DOHH2 (cell line): Measurements from ENCODE around the gene PIK3CB.

Source experiments
- H3F3A ChIP-seq: fragments of 200-600 bp; sonication (generic), shearing (Covaris generic); 2 replicates; pipeline ENCODE4 v1.6.0; 2016; ENCODE audit warnings: antibody characterized with exemption, mild to moderate bottlenecking; ENCODE audit not compliant: control insufficient read depth, insufficient read depth
- H3K27ac ChIP-seq: fragments of 200-600 bp; sonication (generic); 2 replicates; pipeline ENCODE4 v1.5.1; 2014; ENCODE audit warnings: low read depth, mild to moderate bottlenecking, low read length, moderate library complexity
- H3K27me3 ChIP-seq: fragments of 200-600 bp; sonication (generic); 2 replicates; pipeline ENCODE4 v1.6.1; 2014; ENCODE audit warnings: mild to moderate bottlenecking, low read length, mixed read lengths; ENCODE audit not compliant: control insufficient read depth
- H3K36me3 ChIP-seq: fragments of 200-600 bp; sonication (generic); 2 replicates; pipeline ENCODE4 v1.6.1; 2014; ENCODE audit warnings: mild to moderate bottlenecking, low read length, moderate library complexity, mixed read lengths; ENCODE audit not compliant: control insufficient read depth
- H3K4me1 ChIP-seq: fragments of 200-600 bp; sonication (generic); 2 replicates; pipeline ENCODE4 v1.6.1; 2014; ENCODE audit warnings: mild to moderate bottlenecking, low read length, mixed read lengths; ENCODE audit not compliant: control insufficient read depth
- H3K4me2 ChIP-seq: fragments of 200-600 bp; sonication (generic); 2 replicates; pipeline ENCODE4 v1.6.0; 2014; ENCODE audit warnings: mild to moderate bottlenecking, low read length, moderate library complexity
- H3K4me3 ChIP-seq: fragments of 200-600 bp; sonication (generic); 2 replicates; pipeline ENCODE4 v1.5.1; 2014; ENCODE audit warnings: mild to moderate bottlenecking, low read length, mixed read lengths
- H3K79me2 ChIP-seq: fragments of 200-600 bp; sonication (generic); 2 replicates; pipeline ENCODE4 v1.6.1; 2014; ENCODE audit warnings: mild to moderate bottlenecking, low read length, mixed read lengths; ENCODE audit not compliant: control insufficient read depth
- H3K9me2 ChIP-seq: fragments of 200-600 bp; sonication (generic); replicated peaks from 2 replicates; pipeline ENCODE4 v1.6.1; 2014; ENCODE audit warnings: mild to moderate bottlenecking, low read length, mixed read lengths; ENCODE audit not compliant: control insufficient read depth
- H3K9me3 ChIP-seq: fragments of 200-600 bp; sonication (generic); 2 replicates; pipeline ENCODE4 v1.6.1; 2014; ENCODE audit warnings: antibody characterized with exemption, low read length, mixed read lengths; ENCODE audit not compliant: control insufficient read depth, insufficient read depth
- H4K20me1 ChIP-seq: fragments of 200-600 bp; sonication (generic); 2 replicates; pipeline ENCODE4 v1.6.0; 2014; ENCODE audit warnings: low read depth, mild to moderate bottlenecking, antibody characterized with exemption, low read length, moderate library complexity; ENCODE audit not compliant: control insufficient read depth, insufficient read depth
- EZH2phosphoT487 ChIP-seq: fragments of 200-600 bp; sonication (generic); IDR thresholded peaks from 2 replicates; pipeline ENCODE4 v1.6.1; 2017; ENCODE audit warnings: borderline replicate concordance, mild to moderate bottlenecking, antibody characterized with exemption, low read length, moderate library complexity, mixed read lengths
- TF ChIP-seq, protein P1 (sequence below): fragments of 200-600 bp; sonication (generic); IDR thresholded peaks from one replicate; pipeline ENCODE4 v1.5.1; 2014; ENCODE audit warnings: antibody characterized with exemption, mild to moderate bottlenecking, low read depth, low read length; ENCODE audit not compliant: poor library complexity, severe bottlenecking

PIK3CB gene

DNA sequence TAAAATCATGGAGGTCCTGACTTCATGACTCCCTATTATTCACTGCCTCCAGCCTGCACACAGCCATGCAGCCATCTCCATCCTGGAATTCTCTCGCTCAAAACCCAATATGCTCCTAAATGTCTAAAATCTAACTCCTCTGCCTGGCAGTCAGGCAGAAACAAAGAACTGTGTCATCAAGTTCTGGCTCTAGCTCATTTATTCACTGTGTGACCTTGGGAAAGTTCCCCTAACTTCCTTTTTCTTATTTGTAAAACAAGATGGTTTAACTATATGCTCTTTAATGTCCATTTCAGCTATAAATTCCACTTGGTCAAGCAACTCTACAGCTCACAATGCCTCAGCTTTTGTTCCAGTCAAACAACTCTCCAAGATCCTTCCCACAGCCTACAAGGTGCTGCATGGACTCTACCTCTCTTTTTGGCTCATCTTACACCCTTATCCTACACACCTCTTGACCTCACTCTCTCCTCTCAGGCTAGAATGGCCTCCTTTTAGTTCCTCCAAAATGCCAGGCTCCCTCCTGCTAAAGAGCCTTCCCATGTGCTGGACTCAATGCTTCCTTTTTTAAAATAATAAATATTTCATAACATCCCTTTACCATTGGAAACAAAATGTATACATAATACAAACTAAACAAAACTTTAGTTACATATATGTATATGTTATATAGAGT is 16.4 kb downstream of the PIK3CB start:
- H3K4me2 ChIP-seq, result no peak overlapping the region
- TF ChIP-seq EZH2phosphoT487, result no peak
- TF ChIP-seq, protein P1, sequence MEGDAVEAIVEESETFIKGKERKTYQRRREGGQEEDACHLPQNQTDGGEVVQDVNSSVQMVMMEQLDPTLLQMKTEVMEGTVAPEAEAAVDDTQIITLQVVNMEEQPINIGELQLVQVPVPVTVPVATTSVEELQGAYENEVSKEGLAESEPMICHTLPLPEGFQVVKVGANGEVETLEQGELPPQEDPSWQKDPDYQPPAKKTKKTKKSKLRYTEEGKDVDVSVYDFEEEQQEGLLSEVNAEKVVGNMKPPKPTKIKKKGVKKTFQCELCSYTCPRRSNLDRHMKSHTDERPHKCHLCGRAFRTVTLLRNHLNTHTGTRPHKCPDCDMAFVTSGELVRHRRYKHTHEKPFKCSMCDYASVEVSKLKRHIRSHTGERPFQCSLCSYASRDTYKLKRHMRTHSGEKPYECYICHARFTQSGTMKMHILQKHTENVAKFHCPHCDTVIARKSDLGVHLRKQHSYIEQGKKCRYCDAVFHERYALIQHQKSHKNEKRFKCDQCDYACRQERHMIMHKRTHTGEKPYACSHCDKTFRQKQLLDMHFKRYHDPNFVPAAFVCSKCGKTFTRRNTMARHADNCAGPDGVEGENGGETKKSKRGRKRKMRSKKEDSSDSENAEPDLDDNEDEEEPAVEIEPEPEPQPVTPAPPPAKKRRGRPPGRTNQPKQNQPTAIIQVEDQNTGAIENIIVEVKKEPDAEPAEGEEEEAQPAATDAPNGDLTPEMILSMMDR, result no peak
- H4K20me1 ChIP-seq, result no peaks in the 10 kb centered on the region
- no peaks in the 10 kb centered on the region for H3K9me3 ChIP-seq
- H3K4me1 ChIP-seq, result peaks cover 10% of the 10 kb centered on the region
- H3K79me2 ChIP-seq, result peaks cover 74% of the 10 kb centered on the region
- H3K27me3 ChIP-seq, result no peaks in the 10 kb centered on the region
- H3K36me3 ChIP-seq, result no peaks in the 10 kb centered on the region
- no peaks in the 10 kb centered on the region for H3F3A ChIP-seq
- H3K4me3 ChIP-seq, result no peak overlapping the region
- no peaks in the 10 kb centered on the region for H3K9me2 ChIP-seq
- no peak overlapping the region for H3K27ac ChIP-seq

DNA sequence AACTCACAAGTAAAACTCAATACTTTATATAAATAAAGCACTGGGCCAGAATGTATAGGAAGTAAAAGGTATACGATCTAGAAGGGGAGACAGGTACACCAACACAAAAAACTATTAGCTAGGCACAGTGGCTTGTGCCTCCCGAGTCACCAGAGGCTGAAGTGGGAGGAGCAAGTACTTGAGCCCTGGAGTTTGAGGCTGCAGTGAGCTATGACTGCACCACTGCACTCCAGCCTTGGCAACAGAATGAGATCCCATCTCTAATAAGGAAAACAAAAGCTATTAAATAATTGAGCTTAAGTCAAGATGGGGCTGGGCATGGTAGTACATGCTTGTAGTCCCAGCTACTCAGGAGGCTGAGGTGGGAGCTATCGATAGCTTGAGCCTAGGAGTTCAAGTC is 17.0 kb downstream of the PIK3CB start:
- TF ChIP-seq, protein P1, result no peak
- TF ChIP-seq EZH2phosphoT487, result no peak
- H3K9me3 ChIP-seq, result no peaks in the 10 kb centered on the region
- no peak overlapping the region for H3K4me2 ChIP-seq
- H3K79me2 ChIP-seq, result peaks cover 75% of the 10 kb centered on the region
- H3K4me3 ChIP-seq, result no peak overlapping the region
- H3K27ac ChIP-seq, result no peak overlapping the region
- H3F3A ChIP-seq, result no peaks in the 10 kb centered on the region
- H3K27me3 ChIP-seq, result no peaks in the 10 kb centered on the region
- H3K4me1 ChIP-seq, result peaks cover 10% of the 10 kb centered on the region
- H3K9me2 ChIP-seq, result no peaks in the 10 kb centered on the region
- no peaks in the 10 kb centered on the region for H4K20me1 ChIP-seq
- H3K36me3 ChIP-seq, result no peaks in the 10 kb centered on the region

DNA sequence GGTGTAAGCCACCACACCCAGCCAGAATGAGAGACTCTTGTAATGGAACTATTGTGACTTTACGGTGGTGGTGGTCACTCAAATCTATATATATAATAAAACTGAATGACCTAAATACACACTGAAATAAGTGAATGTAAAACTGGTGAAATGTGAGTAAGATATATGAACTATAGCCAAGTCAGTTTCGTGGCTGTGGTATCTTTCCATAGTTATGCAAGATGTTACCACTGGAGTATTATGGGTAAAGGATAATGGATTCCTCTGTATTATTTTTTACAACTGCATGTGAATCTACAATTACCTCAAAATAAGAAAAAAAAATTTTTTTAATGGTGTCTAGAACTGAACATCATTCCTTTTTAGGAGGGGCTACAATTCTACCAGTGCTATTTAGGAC is 21.9 kb downstream of the PIK3CB start:
- no peaks in the 10 kb centered on the region for H3F3A ChIP-seq
- no peak overlapping the region for H3K4me2 ChIP-seq
- no peaks in the 10 kb centered on the region for H3K9me3 ChIP-seq
- H3K9me2 ChIP-seq, result no peaks in the 10 kb centered on the region
- no peak for TF ChIP-seq EZH2phosphoT487
- TF ChIP-seq, protein P1, result no peak
- H3K79me2 ChIP-seq, result peaks cover 73% of the 10 kb centered on the region
- no peaks in the 10 kb centered on the region for H3K36me3 ChIP-seq
- H3K4me3 ChIP-seq, result no peak overlapping the region
- H3K27ac ChIP-seq, result no peak overlapping the region
- H3K27me3 ChIP-seq, result no peaks in the 10 kb centered on the region
- H4K20me1 ChIP-seq, result no peaks in the 10 kb centered on the region
- H3K4me1 ChIP-seq, result peaks cover 15% of the 10 kb centered on the region
